GM19239 (cell line): ENCODE measurements around the gene GPR137B.
"Not testable (repeated sequence)": the region's sequence is repeated elsewhere in the genome, so short reads cannot be mapped to it uniquely, and the experiment has no call there.

Experiments used
- DNase-seq: peaks from one replicate; pipeline ENCODE4 v3.0.0; 2011; ENCODE audit warnings: low spot score; ENCODE audit not compliant: insufficient read length
- FAIRE-seq: peaks from 2 replicates; lab custom pipeline; 2011; peaks lifted over from hg19 to GRCh38; lab: Jason Lieb, UNC

The GPR137B gene

DNA sequence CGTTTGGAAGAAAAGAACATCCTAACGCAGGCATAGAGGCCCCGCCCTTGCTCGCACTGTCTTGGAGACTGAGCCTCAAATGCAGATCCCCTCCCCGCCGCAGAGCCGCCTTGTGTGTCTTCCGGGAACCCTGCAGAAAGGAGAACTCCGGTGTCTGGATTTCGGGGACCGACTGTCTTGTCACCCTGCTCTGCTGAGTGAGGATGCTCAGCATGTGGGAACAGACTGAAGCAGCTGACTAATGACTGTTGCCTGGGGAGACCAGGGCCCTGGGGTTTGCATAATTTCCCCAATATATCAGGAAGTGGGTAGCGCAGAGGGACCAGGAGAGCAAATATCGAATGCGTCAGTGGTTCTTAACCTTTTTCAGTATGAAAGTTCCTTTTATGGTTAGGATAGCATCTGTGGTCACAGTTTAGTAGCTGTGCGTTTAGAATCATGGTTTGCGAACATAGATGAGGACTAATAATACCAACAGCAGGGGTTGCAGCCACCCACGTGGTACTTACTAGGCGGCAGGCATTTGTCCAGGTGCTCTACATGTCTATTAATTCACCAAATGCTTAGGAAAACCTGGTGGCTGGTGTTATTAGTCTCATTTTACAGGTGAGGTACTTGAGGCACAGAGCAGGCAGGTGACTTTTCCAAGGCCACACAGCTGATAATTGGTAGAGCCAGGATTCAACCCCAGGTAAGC lies 14.3 kb downstream of the GPR137B start:
- FAIRE-seq: peak; percentile 96
- peak; percentile 83 for DNase-seq

DNA sequence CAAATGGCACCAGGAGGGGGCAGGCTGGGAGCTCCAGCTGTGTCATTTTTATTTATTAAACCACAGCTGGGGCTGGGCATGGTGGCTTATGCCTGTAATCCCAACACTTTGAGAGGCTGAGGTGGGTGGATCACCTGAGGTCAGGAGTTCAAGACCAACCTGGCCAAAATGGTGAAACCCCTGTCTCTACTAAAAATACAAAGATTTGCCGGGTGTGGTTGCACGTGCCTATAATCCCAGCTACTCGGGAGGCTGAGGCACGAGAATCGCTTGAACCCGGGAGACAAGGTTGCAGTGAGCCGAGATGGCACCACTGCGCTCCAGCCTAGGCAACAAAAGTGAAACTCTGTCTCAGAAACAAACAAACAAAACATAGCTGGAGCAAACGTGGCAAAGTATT lies 15.7 kb downstream of the GPR137B start:
- DNase-seq: not testable (repeated sequence)
- peak; percentile 61 for FAIRE-seq

DNA sequence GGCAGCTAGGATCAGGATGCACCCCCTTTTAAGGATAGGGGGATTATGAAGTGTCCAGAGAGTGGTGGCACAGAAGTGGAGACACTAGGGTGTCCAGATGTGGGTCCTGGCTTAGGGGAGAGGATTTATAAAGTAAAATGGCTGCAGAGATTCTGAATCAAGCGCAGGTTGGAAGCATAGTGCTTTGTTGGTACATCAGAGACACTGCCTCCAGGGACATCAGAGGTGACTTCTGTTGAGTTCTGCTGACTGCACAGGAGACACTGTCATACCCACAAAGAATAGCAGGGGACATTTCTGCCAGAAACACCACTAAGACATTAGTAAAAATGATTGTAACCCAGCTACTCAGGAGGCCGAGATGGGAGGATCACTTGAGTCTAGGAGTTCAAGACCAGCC lies 16.4 kb downstream of the GPR137B start:
- no peak for FAIRE-seq
- no peak for DNase-seq

- FAIRE-seq (peak; percentile 97), DNase-seq (peak; percentile 56)
These were observed 17.6 kb downstream of the GPR137B start for GRCh38 chr1:236159704-236160539.

GRCh38 chr1:236160540-236161127 lies 18.3 kb downstream of the GPR137B start:
- FAIRE-seq (peak; percentile 28), DNase-seq (no peak)

DNA sequence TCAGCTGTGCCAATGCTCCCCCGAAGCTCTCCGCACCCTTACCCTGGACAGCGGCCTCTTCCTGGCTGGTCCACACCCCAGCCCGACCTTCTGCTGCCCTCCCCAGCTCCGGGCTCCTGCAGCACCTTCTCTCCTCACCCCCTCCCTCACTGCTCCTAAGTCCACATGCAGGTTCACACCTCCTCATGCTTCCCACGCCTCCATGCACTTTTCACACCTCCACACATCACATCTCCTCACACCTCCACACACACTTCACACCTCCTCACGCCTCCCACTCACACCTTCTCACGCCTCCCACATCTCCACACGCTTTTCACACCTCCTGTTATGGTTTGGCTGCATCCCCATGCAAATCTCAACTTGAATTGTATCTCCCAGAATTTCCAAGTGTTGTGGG lies 18.9 kb downstream of the GPR137B start:
- no peak for DNase-seq
- no peak for FAIRE-seq

DNA sequence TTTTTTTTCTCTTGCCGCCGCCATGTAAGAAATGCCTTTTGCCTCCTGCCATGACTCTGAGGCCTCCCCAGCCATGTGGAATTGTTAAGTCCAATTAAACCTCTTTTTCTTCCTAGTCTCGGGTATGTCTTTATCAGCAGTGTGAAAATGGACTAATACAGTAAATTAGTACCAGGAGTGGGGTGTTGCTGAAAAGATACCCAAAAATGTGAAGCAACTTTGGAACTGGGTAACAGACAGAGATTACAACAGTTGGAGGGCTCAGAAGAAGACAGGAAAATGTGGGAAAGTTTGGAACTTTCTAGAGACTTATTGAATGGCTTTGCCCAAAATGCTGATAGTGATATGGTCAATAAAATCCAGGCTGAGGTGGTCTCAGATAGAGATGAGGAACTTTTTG lies 19.4 kb downstream of the GPR137B start:
- FAIRE-seq: not testable (repeated sequence)

DNA sequence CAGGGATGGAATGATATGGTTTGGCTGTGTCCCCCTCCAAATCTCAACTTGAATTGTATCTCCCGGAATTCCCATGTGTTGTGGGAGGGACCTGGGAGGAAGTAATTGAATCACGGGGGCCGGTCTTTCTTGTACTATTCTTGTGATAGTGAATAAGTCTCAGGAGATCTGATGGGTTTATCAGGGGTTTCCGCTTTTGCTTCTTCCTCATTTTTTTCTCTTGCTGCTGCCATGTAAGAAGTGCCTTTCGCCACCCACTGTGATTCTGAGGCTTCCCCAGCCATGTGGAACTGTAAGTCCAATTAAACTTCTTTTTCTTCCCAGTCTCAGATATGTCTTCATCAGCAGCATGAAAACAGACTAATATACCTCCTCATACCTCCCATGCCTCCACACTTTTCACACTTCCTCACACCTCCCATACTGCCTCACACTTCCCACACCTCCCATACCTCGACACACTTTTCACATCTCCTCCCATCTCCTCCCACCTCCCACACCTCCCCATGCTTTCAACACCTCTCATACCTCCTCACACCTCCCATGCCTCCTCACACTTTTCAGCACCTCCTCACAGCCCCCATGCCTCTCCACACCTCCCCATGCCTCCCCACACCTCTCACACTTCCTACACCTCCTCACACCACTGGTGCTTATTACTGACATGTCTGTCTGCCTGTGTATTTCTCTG lies 21.3 kb downstream of the GPR137B start:
- DNase-seq (no peak), FAIRE-seq (no peak)

More for the DNA sequence above, 19.4 kb downstream of the GPR137B start:
- not testable (repeated sequence) for DNase-seq

DNA sequence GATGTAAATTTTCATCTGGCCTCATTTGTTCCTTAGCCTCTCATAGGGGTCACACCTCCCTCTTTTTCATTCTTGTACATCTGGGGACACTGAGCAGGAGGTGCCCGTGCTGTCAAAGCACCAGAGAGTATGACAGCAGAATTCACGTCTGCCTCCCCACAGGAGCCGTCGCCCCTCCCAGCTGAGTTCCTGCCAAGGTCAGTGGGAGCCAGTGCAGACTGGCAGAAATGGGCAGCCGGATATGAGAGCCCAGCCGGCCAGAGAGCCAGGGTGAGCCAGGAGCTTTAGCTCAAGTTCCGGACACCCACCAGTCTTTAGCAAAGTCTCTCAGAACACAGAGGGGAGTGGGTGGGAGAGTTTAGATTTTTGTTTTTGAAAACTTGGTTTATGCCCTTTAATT lies 21.9 kb downstream of the GPR137B start:
- DNase-seq (no peak), FAIRE-seq (no peak)

GRCh38 chr1:236165238-236165981 lies 23.1 kb downstream of the GPR137B start:
- DNase-seq (no peak), FAIRE-seq (no peak)

GRCh38 chr1:236166041-236166440 lies 23.7 kb downstream of the GPR137B start:
- DNase-seq: no peak
- no peak for FAIRE-seq

- FAIRE-seq: no peak
These were observed 24.8 kb downstream of the GPR137B start for GRCh38 chr1:236167154-236167553.

DNA sequence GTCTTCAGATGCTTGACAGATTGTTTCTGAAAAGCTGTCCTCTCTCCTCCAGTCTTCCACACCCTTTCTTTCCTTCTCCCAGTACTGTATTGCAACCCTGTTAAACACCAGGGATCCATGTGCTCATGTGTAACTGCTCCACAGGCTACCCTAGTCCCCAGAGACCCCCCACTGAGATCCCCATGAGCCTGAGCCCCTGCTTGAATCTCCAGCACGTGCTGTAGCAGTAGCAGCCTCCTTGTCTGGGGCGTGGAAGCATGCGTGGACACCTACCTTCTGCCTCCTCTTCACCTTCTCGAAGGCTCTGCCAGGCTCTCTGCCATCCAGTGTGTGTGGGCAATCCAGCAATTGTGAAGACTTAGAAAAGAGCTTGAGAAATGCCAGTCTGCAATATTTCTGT lies 25.2 kb downstream of the GPR137B start:
- no peak for FAIRE-seq
- no peak for DNase-seq

More at GRCh38 chr1:236167154-236167553, 24.8 kb downstream of the GPR137B start:
- DNase-seq: no peak

DNA sequence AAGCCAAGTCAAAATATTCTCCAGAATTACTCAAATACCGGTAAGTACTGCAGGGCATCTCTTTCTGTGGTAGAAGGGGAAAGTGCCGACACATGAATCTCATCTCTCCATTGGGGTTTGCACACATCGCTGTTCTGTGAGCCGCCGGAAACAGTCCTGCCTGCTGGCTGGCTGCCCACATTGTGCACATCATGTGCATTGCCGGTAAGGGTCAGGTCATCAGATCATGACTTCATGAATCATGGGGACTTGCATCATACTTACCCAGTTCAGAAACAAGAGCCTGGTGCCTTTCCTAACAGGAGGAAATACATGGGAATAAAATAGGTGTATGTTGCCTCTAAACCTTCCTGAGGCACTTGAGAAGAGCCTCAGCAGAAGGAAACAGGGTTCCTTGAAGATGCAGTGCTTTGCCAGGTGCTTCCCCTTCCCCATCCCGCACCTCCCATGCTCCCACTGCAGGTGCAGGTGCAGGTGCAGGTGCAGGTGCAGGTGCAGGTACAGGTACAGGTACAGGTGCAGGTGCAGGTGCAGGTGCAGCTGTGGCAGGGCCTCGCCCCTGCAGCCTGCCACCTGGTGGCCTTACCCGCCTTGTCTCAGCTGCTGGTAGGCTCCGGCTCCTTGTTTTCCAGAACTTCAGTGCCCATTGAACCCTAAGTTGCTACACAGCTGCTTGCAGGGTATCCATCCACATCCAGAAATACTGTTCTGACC lies 26.5 kb downstream of the GPR137B start:
- DNase-seq (no peak), FAIRE-seq (no peak)

DNA sequence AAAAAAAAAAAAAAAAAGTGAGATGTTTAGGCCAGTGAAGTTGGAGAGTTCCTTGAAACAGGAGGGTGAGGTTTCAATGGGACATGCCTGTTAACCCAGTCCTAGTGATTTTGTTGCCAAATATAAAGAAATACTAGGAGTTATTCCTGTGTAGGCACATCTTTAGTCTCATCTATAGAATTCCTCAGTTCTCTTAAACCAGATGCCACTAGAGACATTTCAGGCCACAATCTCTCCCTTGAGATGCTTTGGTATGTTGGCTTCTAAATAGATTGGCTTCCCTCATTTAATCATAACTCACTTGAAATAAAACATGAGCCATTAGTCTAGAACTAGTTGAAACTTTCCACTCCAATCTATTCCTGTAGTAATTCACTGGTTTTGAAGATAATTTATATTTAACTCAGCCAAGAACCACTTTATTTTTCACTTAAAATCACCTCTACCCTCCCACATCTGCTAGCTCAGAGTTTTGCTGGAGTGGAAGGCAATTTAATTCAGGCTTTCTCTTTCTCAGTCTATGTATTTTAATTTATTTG lies 29.8 kb downstream of the GPR137B start:
- no peak for FAIRE-seq

DNA sequence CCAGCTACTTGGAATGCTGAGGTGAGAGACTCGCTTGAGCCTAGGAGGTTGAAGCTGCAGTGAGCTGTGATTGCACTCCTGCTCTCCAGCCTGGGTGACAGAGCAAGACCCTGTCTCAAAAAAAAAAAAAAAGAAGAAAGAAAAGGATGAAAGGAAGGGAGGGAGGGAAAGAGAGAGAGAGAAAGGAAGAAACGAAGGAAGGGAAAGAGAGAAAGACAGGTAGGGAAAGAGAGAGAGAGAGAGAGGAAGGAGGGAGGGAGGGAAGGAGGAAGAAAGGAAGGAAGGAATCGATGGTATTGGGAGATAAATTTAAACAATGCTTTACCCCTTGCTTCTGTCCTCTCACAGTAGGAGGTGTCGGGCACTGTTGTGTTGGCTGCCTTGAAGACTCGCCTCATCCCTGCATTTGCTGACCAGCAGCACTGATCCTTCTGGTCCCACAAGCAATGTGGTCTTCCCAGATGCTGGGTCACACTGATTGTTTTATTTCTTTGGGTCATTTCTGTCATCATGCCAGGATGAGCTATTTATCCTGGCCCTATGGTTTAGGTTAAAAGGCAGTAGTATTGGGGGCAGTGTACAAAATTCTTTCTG lies 30.9 kb downstream of the GPR137B start:
- DNase-seq: no peak
- no peak for FAIRE-seq

More for the DNA sequence above, 29.8 kb downstream of the GPR137B start:
- DNase-seq: no peak

- no peak for DNase-seq
- FAIRE-seq: peak; percentile 87
These were observed 33.5 kb downstream of the GPR137B start for GRCh38 chr1:236175642-236176336.
